Measurements from ENCODE around the gene GPA33.

DNA sequence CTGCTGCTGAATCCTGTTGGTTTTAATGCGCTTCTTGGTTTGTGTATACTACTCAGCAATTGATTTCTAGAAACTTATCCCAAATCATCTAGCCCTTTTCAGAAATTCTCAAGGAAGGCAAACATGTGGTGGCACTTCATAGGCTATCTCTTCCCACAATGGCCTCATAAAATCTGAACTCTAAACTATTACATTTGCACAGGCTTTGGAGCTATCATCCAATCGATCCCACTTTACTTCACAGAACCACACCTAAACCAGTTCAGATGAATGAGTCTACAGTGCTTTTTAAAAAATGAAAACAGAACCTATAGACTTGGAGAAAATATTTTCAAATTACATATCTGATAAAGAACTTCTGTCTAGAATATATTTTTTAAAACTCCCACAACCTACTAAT, 10.6 kb upstream of the GPA33 start:
- TF ChIP-seq POLR2A (IDR thresholded peaks at IDR 0.05), result no peak
- TF ChIP-seq, protein P1, sequence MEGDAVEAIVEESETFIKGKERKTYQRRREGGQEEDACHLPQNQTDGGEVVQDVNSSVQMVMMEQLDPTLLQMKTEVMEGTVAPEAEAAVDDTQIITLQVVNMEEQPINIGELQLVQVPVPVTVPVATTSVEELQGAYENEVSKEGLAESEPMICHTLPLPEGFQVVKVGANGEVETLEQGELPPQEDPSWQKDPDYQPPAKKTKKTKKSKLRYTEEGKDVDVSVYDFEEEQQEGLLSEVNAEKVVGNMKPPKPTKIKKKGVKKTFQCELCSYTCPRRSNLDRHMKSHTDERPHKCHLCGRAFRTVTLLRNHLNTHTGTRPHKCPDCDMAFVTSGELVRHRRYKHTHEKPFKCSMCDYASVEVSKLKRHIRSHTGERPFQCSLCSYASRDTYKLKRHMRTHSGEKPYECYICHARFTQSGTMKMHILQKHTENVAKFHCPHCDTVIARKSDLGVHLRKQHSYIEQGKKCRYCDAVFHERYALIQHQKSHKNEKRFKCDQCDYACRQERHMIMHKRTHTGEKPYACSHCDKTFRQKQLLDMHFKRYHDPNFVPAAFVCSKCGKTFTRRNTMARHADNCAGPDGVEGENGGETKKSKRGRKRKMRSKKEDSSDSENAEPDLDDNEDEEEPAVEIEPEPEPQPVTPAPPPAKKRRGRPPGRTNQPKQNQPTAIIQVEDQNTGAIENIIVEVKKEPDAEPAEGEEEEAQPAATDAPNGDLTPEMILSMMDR (IDR thresholded peaks at IDR 0.05), result no peak
